ENCODE data around the gene DOCK1.

The DOCK1 gene

GRCh38 chr10:126953886-126954285, 48.7 kb downstream of the DOCK1 start:
- no peak for DNase-seq (ENCODE audit: low spot score)

- no peak for DNase-seq (ENCODE audit: low spot score)
These were observed 50.2 kb downstream of the DOCK1 start for GRCh38 chr10:126955396-126955795.

- no peak for DNase-seq (ENCODE audit: low spot score)
These were observed 50.9 kb downstream of the DOCK1 start for GRCh38 chr10:126955934-126956711.

GRCh38 chr10:126956712-126957108, 51.5 kb downstream of the DOCK1 start:
- DNase-seq (ENCODE audit: low spot score), result no peak

- no peak for DNase-seq (ENCODE audit: low spot score)
These were observed 51.9 kb downstream of the DOCK1 start for GRCh38 chr10:126957111-126957510.

GRCh38 chr10:126959431-126959830, 54.2 kb downstream of the DOCK1 start:
- no peak for DNase-seq (ENCODE audit: low spot score)

GRCh38 chr10:126959906-126960685, 54.9 kb downstream of the DOCK1 start:
- DNase-seq (ENCODE audit: low spot score), result no peak

GRCh38 chr10:126963354-126963753, 58.1 kb downstream of the DOCK1 start:
- DNase-seq (ENCODE audit: low spot score), result no peak

GRCh38 chr10:126964190-126964589, 59.0 kb downstream of the DOCK1 start:
- DNase-seq (ENCODE audit: low spot score), result no peak

- no peak for DNase-seq (ENCODE audit: low spot score)
These were observed 61.7 kb downstream of the DOCK1 start for GRCh38 chr10:126966938-126967337.

GRCh38 chr10:126969310-126969709, 64.1 kb downstream of the DOCK1 start:
- DNase-seq (ENCODE audit: low spot score), result no peak

- no peak for DNase-seq (ENCODE audit: low spot score)
These were observed 67.6 kb downstream of the DOCK1 start for GRCh38 chr10:126972635-126973414.

GRCh38 chr10:126975221-126975620, 70.0 kb downstream of the DOCK1 start:
- no peak for DNase-seq (ENCODE audit: low spot score)

- no peak for DNase-seq (ENCODE audit: low spot score)
These were observed 72.0 kb downstream of the DOCK1 start for GRCh38 chr10:126977216-126977615.

- DNase-seq (ENCODE audit: low spot score), result no peak
These were observed 74.1 kb downstream of the DOCK1 start for GRCh38 chr10:126979311-126979710.

GRCh38 chr10:126993208-126993607, 88.0 kb downstream of the DOCK1 start:
- no peak for DNase-seq (ENCODE audit: low spot score)

- no peak for DNase-seq (ENCODE audit: low spot score)
These were observed 92.8 kb downstream of the DOCK1 start for GRCh38 chr10:126997801-126998590.

- no peak for DNase-seq (ENCODE audit: low spot score)
These were observed 95.4 kb downstream of the DOCK1 start for GRCh38 chr10:127000598-127000997.

- no peak for DNase-seq (ENCODE audit: low spot score)
These were observed 97.9 kb downstream of the DOCK1 start for GRCh38 chr10:127003032-127003685.

GRCh38 chr10:127006453-127006852, 101.2 kb downstream of the DOCK1 start:
- no peak for DNase-seq (ENCODE audit: low spot score)

- DNase-seq (ENCODE audit: low spot score), result no peak
These were observed 104.1 kb downstream of the DOCK1 start for GRCh38 chr10:127009366-127009765.
